ENCODE measurements around the gene TRIM71.
"Not testable (repeated sequence)": the region's sequence is repeated elsewhere in the genome, so short reads cannot be mapped to it uniquely, and the experiment has no call there.

TRIM71 gene

GRCh38 chr3:32945136-32945535 is 127.3 kb downstream of the TRIM71 start:
- Histone ChIP-seq H3K27me3 (ENCODE audit: insufficient read depth, poor library complexity, severe bottlenecking) (no peaks in the 10 kb centered on the region), H3K4me3 (replicated peaks; ENCODE audit: insufficient read depth, low read length) (no peak overlapping the region), H3K27ac (replicated peaks) (no peak overlapping the region)
- TF ChIP-seq REST (IDR thresholded peaks at IDR 0.05; ENCODE audit: insufficient replicate concordance, low read depth) = no peak
- no peak for TF ChIP-seq GABPA (IDR thresholded peaks at IDR 0.05; ENCODE audit: low read depth)
- TF ChIP-seq CTCF (IDR thresholded peaks at IDR 0.05; ENCODE audit: insufficient read depth, low read length) = no peak
- no peak for TF ChIP-seq SPI1 (IDR thresholded peaks at IDR 0.05; ENCODE audit: borderline replicate concordance, low read depth)
- no peak for TF ChIP-seq POLR2AphosphoS5 (IDR thresholded peaks at IDR 0.05; ENCODE audit: low read depth)
- DNase-seq (ENCODE audit: low read depth in 1 of 2, low spot score in 1 of 2) = no peak

- not testable (repeated sequence) for DNase-seq (ENCODE audit: low read depth in 1 of 2, low spot score in 1 of 2); H3K27ac ChIP-seq (replicated peaks)
Measured at GRCh38 chr3:32945598-32945997, 127.8 kb downstream of the TRIM71 start.

GRCh38 chr3:32946973-32947788 is 129.4 kb downstream of the TRIM71 start:
- Histone ChIP-seq H3K27me3 (ENCODE audit: insufficient read depth, poor library complexity, severe bottlenecking) (no peaks in the 10 kb centered on the region), H3K27ac (replicated peaks) (no peak overlapping the region), H3K4me3 (replicated peaks; ENCODE audit: insufficient read depth, low read length) (no peak overlapping the region)
- TF ChIP-seq CTCF (IDR thresholded peaks at IDR 0.05; ENCODE audit: insufficient read depth, low read length) (no peak), SPI1 (IDR thresholded peaks at IDR 0.05; ENCODE audit: borderline replicate concordance, low read depth) (peak; percentile 36; the same call in 1 of the 2 replicates)
- DNase-seq (ENCODE audit: low read depth in 1 of 2, low spot score in 1 of 2) = no peak

More at GRCh38 chr3:32945598-32945997, 127.8 kb downstream of the TRIM71 start:
- H3K27me3 ChIP-seq (ENCODE audit: insufficient read depth, poor library complexity, severe bottlenecking); H3K4me3 ChIP-seq (replicated peaks; ENCODE audit: insufficient read depth, low read length): not testable (repeated sequence)

Data from HL-60 (cell line).